Ramos (cell line): Measurements from ENCODE around the gene C9orf85.
"Not testable (repeated sequence)": the region's sequence is repeated elsewhere in the genome, so short reads cannot be mapped to it uniquely, and the experiment has no call there.

Experiments used
- in situ Hi-C: fragments of 300-500 bp; cut with MboI; formaldehyde crosslinking; loops from one replicate; pipeline ENCODE4 v1.14.3; 2022; ENCODE audit warnings: low sequenced_read_pairs; ENCODE audit not compliant: unreplicated experiment

The C9orf85 gene

DNA sequence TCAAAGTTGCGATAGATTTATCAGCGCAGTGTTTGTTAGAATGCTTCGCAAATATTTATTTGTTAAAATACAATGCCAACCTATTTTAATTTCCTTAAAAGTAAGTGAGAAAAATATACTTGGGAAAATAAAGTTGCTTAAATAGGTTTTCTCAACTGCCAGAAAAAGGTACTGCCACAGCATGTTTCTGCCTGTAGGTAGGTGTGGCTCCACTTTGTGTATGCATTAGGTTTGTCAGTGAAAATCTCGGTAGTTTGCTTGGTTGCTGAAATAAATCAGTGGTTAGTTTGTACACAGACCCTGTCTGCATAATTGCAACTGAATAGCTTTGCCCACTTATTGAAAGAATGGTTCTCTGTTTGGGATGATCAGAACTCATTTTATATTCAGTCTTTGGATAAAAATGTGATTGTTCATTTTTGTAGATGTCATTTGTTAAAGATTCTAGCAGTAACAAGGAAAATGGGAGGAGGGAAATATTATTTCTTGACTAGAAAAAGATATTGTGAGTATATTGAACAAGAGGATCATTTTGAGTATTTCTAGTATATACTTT lies 25.7 kb downstream of the C9orf85 start:
- in situ Hi-C loops = no loop called here

DNA sequence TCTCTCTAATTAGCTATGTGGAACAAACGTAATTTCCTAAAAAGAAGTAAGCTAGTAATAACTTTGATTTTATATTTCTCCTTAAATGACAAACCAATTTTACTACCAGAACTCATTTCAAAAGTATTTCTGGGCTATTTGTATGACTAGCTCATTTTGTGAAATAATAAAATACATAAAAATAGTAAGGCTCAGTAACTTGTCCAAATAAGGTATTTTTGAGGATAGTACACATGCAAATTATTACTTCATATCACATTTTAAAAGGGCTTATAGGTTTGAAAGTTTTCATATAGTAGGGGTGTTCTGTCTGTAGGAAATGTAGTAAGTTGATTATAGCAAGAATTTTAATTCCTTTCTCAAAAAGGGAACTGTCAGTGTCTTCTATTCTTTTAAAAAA lies 26.5 kb downstream of the C9orf85 start:
- in situ Hi-C loops = no loop called here

DNA sequence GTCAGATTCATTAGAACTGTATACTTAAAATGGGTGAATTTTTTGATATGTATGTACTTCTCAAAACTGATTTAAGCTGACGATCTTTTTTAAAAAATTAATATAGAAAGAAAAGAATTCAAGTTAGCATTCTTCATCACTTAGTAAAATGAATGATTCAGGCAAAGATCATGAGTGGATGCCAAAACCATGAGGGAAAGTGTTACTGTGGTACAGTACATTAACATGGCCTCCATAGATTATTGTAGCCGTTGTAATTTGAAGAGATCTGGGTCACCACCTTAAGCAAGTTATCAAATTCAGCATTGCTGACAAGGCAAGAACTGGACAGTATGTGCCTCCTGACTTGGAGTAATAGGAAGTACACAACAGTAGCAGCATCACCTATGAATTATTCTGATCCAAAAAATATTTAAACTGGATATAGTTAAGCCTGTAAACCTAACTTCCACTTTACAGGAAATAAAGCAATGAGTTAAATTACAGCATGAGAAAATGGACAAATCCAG lies 29.7 kb downstream of the C9orf85 start:
- in situ Hi-C loops = no loop called here

DNA sequence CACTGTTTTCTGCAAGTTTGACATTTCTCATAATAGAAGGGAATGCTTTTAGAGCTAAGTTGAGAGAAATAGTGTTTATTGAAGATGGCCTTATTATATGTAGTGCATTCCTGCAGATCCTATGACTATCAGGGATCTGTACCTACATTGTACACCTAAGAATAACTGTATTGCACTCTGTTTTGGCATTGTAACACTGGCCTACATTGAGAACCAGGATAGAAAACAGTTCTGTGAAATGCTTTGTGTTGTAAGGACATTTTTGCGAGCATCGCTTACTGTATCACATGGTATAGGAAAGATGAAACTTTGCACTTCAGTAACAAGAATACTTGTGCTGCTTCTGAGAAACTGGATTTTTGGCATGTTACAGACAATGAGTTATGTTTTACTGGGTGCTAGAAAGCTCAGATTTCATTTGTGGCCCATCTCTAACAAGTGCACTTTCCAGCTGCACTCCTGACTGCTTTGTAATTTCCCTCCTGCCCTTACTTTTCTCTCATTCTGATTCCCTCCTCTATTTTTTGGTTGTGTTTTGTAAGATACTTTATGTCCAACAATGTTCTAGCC lies 30.6 kb downstream of the C9orf85 start:
- in situ Hi-C loops = no loop called here

DNA sequence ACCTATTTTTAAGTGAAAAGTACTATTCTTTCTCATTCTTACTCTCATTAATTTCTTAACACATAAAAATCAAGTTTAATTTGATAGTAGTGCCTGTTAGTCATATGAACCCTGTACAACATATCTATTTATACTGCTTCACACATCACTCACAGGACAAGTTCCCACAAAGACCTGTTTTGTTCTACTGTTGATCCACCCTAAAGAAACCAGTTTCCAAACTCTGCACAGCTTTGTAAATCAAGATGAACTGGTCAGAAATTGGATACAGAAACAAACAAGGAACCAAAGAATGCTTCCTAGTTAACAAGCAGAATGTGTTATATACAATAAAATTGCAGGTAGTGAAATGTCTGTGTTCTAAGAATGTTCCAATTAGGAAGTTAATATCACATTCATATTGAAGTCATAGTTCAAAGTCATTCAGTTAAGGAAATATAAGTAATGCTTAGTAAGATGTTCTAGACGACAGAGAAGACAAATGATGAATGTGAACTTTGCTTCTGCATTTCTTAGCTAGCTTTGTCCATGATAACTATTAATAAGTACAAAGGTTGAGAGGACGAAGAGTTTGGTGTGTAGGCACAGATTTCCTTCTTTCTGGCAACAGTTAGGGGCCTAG lies 33.4 kb downstream of the C9orf85 start:
- in situ Hi-C loops = no loop called here

DNA sequence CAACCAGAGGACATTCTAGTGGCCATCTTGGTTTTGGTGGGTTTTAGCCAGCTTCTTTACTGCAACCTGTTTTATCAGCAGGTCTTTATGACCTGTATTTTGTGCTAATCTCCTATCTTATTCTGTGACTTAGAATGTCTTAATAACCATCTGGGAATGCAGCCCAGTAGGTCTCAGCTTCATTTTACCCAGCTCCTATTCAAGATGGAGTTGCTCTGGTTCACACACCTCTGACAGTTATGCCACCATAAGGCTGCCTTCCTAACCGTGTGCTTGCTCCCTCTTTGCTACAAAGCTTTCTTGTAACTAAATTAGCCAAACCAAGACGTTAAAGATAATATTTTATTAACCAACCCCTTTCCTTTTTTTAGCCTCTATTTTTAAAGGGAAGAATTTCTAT lies 43.2 kb downstream of the C9orf85 start:
- in situ Hi-C loops = not testable (repeated sequence)

DNA sequence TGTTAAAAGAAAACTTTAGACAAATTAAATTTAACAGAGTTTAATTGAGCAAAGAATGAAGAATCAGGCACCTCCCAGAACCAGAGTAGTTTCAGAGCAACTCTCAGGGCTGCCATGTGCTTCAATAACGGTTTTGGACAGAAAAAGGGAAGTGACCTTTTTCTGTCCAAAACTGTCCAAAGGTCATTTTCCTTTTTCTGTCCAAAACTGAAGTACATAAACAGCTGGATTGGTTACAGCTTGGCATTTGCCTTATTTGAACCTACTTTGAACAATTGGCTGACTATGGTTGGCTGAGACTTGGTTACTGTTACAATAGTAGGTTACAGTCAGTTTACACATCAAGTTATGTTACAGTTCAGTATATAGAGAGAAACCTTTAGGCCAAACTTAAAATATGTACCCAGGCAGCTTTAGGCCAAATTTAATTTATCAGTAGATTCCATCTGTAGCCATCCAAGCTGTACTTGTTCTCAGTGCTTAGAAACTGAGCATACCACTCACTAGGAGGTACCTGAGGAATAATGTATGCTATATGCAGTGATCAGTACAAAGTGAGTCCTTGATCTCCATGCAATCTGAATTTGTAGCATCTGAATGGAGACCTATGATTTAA lies 44.0 kb downstream of the C9orf85 start:
- in situ Hi-C loops = no loop called here

DNA sequence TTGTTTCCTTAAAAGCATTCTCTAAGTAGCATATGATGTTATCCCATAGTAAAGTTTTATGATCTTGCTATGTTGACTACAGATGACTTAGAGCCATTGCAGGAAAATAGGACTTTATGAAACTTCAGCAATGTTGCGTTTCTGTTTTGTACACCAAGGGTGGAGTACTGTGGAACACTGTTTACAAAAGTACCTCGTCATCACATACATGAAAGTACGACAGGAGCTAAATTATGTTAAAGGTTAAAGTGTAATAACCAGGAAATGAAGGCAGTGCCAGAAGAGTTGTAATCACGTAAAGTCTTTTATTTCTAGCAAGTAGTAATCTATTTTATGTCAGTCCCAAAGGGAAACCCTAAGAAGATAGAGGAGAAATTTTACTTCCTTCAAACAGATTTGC lies 50.9 kb downstream of the C9orf85 start:
- in situ Hi-C loops = no loop called here

DNA sequence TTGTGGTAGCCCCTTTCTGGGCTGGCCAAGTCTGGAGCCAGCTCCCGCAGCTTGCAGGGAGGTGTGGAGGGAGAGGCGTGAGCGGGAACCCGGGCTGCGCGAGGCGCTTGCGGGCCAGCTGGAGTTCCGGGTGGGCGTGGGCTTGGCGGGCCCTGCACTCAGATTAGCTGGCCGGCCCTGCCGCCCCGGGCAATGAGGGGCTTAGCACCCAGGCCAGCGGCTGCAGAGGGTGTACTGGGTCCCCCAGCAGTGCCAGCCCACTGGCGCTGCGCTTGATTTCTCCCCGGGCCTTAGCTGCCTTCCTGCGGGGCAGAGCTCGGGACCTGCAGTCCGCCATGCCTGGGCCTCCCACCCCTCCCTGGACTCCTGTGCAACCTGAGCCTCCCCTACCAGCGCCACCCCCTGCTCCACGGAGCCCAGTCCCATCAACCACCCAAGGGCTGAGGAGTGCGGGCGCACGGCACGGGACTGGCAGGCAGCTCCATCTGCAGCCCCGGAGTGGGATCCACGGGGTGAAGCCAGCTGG lies 52.1 kb downstream of the C9orf85 start:
- in situ Hi-C loops = not testable (repeated sequence)

DNA sequence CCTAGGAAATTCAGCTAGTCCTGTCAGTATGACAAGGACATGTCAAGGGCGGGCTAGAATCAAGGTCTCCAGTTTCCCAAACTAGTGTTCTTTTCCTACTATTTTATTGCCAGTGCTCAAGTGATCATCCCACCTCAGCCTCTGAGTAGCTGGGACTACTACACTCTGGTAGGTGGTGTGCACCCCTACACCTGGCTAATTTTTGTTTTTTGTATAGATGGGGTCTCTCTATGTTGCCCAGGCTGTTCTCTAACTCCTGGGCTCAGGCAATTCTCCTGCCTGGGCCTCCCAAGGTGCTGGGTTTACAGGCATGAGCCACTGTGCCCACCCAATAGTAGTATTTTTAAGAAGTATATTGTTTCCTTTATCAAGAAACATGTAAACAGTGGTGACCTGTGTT lies 54.0 kb downstream of the C9orf85 start:
- in situ Hi-C loops = no loop called here

DNA sequence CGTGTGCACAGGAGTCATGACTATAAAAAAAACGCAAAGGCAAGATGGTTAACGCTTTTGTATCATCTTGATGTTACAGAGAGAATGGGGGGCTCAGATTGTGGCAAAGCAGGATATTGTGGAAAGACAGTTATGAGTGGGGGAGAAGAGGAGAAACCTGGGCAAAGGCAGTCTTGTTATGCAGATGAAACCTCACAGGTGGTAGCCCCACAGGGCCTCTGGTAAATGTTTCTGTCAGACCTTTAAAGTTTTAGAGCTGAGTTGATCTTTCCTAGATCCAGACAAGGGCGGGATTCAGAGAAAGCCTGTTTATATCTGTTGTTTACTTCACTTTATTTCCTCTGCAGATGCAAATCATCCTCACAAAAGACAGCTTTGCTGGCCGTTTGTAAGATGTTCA lies 55.2 kb downstream of the C9orf85 start:
- in situ Hi-C loops = no loop called here

DNA sequence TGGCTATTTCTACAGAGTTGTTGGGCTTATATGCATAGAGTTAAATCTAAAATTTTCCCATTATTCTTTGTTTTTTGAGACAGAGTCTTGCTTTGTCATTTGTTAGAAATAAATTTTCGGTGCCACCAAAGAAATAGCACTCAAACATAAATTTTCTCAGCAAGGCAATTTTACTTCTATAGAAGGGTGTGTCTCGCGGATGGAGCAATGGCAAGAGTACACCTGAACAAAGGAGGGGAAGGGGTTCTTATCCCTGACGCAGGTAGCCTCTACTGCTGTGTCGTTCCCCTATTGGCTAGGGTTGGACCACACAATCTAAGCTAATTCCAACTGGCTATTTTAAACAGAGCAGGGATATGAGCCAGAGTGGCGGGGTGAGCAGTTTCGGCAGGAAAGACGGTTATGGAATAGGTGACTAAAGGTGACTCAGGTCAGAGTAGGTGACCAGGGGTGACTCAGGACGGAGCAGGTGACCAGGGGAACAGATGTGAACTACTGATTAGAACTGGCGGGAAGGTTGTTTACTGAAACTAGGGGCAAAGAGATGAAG lies 57.2 kb downstream of the C9orf85 start:
- in situ Hi-C loops = no loop called here

DNA sequence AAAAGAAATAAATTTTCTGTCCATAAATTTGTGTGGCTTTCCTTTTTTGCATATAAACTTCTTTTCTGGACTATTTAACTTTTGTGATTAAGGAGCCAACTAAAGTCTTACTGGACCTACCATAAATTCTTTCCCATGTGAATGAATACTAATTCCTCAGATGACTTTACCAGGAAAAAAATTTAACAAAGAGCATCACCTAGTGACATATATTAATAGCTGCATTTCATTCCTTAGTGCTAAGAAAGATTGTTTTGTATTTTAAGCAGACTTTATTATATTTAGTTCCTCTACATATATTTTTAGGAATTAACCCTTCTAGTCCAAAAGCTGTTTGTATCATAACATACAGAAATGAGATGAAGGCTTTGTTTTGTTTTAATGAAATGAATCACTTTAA lies 64.4 kb downstream of the C9orf85 start:
- in situ Hi-C loops = no loop called here

DNA sequence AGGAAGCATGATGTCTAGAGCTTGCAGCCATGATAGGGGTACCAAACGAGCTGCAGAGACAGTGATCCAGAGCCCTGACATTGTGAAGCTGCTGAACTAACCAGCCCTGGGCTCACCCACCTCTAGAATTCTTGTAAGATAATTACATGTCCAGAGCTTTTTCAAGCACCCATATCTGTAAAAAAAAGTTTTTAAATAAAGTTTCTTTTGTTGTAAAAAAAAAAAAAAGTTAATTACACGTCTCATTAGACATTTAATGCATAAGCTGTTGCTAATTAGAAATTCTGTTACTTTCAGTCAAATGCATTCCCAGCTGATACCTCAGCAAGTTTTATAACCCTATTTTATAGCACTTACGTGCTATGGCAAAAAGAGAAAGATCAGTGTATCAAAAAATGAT lies 65.6 kb downstream of the C9orf85 start:
- in situ Hi-C loops = no loop called here

DNA sequence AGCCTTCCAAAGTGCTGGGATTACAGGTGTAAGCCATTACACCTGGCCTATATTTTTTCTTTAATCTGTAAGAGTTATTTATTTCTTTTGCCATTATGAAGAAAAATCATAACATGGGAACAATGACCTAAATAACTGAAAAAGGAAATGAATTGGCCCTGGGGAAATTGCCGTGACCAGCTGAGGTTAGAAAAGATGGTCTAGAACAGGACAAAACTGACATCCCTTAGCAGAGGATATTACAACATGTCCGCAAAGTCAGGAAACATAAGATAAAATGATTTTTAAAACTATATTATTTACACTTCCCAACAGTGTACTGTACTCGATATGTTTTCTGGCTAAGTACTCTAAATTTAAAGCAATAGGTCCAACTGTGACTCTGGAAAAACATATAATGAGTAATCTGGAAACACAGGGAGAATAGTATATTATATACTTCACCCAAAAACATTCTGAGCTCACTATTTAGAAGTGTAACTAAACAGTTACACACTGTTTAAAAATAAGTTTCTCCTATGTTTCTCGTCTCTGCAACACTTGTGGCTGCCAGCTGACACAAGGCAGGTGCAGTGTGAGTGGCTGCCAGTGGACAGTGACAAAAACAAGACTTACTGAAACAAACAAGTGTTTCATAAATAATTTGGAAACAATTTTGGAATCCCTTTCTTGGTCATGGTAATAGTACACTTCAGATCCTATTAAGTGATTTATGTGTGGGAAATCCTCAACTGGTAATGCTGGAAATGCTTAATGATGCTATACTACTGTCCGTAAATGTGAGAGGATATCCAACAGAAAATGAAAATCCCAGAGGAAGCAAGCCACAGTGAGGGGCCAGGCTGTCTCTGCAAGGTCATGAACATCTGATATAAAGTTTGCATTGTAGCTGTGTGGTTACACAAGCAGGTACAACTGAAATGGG lies 69.1 kb downstream of the C9orf85 start:
- in situ Hi-C loops = no loop called here

DNA sequence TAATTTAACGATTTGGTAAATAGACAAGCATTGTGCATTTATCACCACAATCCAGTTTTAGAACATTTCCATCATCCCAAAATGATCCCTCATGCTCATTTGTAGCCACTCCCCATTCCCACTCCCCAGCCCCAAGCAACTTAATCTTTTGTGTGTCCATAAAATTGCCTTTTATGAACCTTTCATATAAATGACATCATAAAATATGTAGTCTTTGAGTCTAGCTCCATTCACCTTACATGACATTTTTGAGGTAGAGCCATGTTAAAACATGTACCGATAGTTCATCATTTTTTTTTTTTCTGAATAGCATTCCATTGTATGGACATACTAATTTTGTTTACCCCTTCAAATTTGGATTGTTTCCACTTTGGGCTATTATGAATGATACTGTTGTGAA lies 70.5 kb downstream of the C9orf85 start:
- in situ Hi-C loops = no loop called here

DNA sequence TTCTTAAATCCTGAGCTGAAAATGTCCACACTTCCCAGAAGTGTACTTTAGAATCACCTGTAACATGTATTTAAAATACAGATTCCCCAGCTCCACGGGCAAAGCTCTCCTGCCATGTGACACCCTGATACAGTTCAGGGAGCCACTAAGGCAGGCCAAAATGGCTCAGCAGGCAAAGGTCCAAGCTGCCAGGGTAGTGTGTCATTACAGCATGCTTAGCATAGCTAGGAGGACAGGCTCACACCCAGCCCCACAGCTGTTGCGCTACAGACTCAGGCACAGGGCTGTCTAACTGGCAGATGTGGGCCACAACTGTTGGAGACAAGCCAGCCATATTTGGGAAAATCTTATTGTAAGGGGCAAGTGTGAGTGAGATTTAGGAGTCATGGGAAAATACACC lies 73.0 kb downstream of the C9orf85 start:
- in situ Hi-C loops = no loop called here

DNA sequence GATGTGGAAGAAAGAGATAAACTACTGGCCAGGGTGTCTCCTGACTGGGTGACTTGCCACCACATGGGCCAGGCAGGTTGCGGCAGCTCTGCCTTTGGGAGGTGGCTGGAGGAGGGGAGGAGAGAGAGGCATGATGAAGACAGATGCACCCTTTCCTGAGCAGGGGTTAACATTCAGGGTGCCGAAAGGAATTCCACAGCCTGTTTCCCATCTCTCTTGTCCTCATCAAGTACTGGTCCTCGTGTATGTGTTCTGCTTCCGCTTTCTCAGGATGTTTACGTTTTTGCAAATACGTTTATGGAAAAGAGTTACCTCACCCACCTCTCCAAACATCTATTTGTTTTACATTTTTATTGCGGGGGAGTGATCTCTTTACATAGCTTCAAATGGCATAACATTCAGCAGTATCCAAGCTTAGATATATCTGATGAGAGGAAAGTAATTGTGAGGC lies 73.4 kb downstream of the C9orf85 start:
- in situ Hi-C loops = no loop called here

DNA sequence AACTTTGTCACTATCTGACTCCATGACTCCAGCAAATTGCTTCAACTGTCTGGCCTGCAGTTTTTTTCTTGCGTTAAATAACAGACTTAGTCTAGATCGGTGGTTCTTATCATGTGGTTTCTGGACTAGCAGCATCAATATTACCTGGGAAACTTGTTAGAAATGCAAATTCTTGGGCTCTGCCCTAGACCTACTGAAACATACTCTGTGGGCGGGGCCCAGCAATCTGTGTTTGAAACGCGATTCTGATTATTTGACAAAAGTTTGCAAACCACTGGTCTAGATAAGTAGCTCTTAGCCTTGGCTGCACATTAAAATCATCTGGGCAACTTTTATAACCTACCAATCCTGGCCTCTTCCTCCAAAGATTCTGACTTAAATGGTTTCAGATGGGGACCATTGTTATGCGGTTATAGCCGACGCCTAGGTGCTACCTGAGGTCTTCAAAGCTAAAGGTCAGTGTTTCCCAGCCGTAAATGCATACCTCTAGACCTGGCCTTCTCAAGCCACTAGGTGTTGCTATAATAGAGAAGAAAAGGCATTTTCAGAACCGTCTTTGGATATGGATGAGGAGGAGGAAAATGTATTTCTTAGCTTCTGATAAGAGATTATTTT lies 74.0 kb downstream of the C9orf85 start:
- in situ Hi-C loops = no loop called here

DNA sequence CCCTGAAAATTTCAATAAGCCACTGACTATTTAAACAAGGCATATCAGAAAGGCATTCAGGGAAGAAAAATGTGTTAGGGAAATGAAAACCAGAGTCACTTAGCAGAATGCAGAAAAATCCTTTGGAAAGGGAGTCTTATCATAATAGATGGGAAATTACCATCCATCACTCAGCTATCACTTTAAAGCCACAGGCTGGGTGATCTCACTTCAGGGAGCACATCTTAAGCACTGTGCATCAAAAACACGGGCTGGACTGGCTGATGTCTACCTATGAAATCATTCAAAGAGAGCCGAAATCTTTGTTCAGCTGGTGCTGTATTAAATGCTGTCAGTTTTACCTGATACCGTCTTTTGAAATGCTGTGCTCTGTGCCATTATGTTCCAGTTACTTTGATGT lies 75.5 kb downstream of the C9orf85 start:
- in situ Hi-C loops = no loop called here
